GM19239 (cell line): Measurements from ENCODE around the gene DPM3.
A peak's percentile ranks its signal among the peaks of the same experiment; 100 is the strongest.
"Not testable (repeated sequence)": the region's sequence is repeated elsewhere in the genome, so short reads cannot be mapped to it uniquely, and the experiment has no call there.

Experiments used
- DNase-seq: peaks from one replicate; pipeline ENCODE4 v3.0.0; 2011; ENCODE audit warnings: low spot score; ENCODE audit not compliant: insufficient read length
- FAIRE-seq: peaks from 2 replicates; lab custom pipeline; 2011; peaks lifted over from hg19 to GRCh38; lab: Jason Lieb, UNC

DPM3 gene

GRCh38 chr1:155139895-155140629, at the start of gene DPM3:
TSS of gene DPM3 (minus strand) at chr1:155140531. CDS start at chr1:155140240, 291 bp downstream.
- FAIRE-seq (peak; percentile 80), DNase-seq (peak; percentile 82)

GRCh38 chr1:155189926-155190325, 49.6 kb upstream of the DPM3 start:
- DNase-seq, FAIRE-seq: not testable (repeated sequence)

GRCh38 chr1:155188268-155188667, 47.9 kb upstream of the DPM3 start:
- DNase-seq (no peak), FAIRE-seq (no peak)

- no peak for FAIRE-seq
- DNase-seq = no peak
These were observed 47.1 kb upstream of the DPM3 start for GRCh38 chr1:155187456-155187891.

GRCh38 chr1:155186794-155187455, 46.6 kb upstream of the DPM3 start:
- FAIRE-seq (no peak), DNase-seq (no peak)

- DNase-seq (no peak), FAIRE-seq (no peak)
These were observed 45.9 kb upstream of the DPM3 start for GRCh38 chr1:155186067-155186793.

GRCh38 chr1:155185783-155186066, 45.4 kb upstream of the DPM3 start:
- peak; percentile 23 for FAIRE-seq
- no peak for DNase-seq

- DNase-seq = peak; percentile 98
- FAIRE-seq = peak; percentile 89
These were observed 44.8 kb upstream of the DPM3 start for GRCh38 chr1:155184835-155185782.

GRCh38 chr1:155184351-155184811, 44.0 kb upstream of the DPM3 start:
- FAIRE-seq (no peak), DNase-seq (no peak)

GRCh38 chr1:155183775-155184221, 43.5 kb upstream of the DPM3 start:
- no peak for FAIRE-seq
- DNase-seq = no peak

- FAIRE-seq (no peak), DNase-seq (no peak)
These were observed 41.8 kb upstream of the DPM3 start for GRCh38 chr1:155182052-155182550.

GRCh38 chr1:155181371-155182051, 41.2 kb upstream of the DPM3 start:
- FAIRE-seq (no peak), DNase-seq (no peak)

- DNase-seq = no peak
- no peak for FAIRE-seq
These were observed 39.0 kb upstream of the DPM3 start for GRCh38 chr1:155179112-155180031.

- no peak for FAIRE-seq
- DNase-seq = no peak
These were observed 38.2 kb upstream of the DPM3 start for GRCh38 chr1:155178441-155179111.

- DNase-seq = no peak
- FAIRE-seq = no peak
These were observed 37.6 kb upstream of the DPM3 start for GRCh38 chr1:155177918-155178281.

GRCh38 chr1:155177192-155177917, 37.0 kb upstream of the DPM3 start:
- FAIRE-seq = no peak
- DNase-seq = no peak

GRCh38 chr1:155176544-155177071, 36.3 kb upstream of the DPM3 start:
- FAIRE-seq (peak; percentile 37), DNase-seq (peak; percentile 98)
